ENCODE results near the gene GALNT12.

The GALNT12 gene

GRCh38 chr9:98784831-98785806 is 22.4 kb upstream of the GALNT12 start:
- no peaks in the 10 kb centered on the region for H3K4me1 ChIP-seq (ENCODE audit: control insufficient read depth, insufficient read depth, low read length)
- H3K27me3 ChIP-seq (ENCODE audit: control insufficient read depth, insufficient read depth, low read length): no peaks in the 10 kb centered on the region
- H3K36me3 ChIP-seq (ENCODE audit: control insufficient read depth, insufficient read depth, low read length): peaks cover 68% of the 10 kb centered on the region
- no peaks in the 10 kb centered on the region for H3K9me3 ChIP-seq (ENCODE audit: control insufficient read depth, insufficient read depth, low read length)
- H3K9ac ChIP-seq (ENCODE audit: low read depth, low read length): no peak overlapping the region
- H3K27ac ChIP-seq (ENCODE audit: low read depth, low read length): no peak overlapping the region
- no peak overlapping the region for H3K4me3 ChIP-seq (ENCODE audit: low read depth, low read length)

- Histone ChIP-seq H3K9me3 (ENCODE audit: control insufficient read depth, insufficient read depth, low read length) (no peaks in the 10 kb centered on the region), H3K27me3 (ENCODE audit: control insufficient read depth, insufficient read depth, low read length) (no peaks in the 10 kb centered on the region), H3K4me3 (ENCODE audit: low read depth, low read length) (no peak overlapping the region), H3K9ac (ENCODE audit: low read depth, low read length) (no peak overlapping the region), H3K27ac (ENCODE audit: low read depth, low read length) (no peak overlapping the region), H3K4me1 (ENCODE audit: control insufficient read depth, insufficient read depth, low read length) (peaks cover 10% of the 10 kb centered on the region), H3K36me3 (ENCODE audit: control insufficient read depth, insufficient read depth, low read length) (peaks cover 58% of the 10 kb centered on the region)
Observed at GRCh38 chr9:98786750-98787510, 20.5 kb upstream of the GALNT12 start.

GRCh38 chr9:98787766-98788335 is 19.6 kb upstream of the GALNT12 start:
- no peak overlapping the region for H3K9ac ChIP-seq (ENCODE audit: low read depth, low read length)
- H3K9me3 ChIP-seq (ENCODE audit: control insufficient read depth, insufficient read depth, low read length): no peaks in the 10 kb centered on the region
- no peaks in the 10 kb centered on the region for H3K27me3 ChIP-seq (ENCODE audit: control insufficient read depth, insufficient read depth, low read length)
- H3K4me3 ChIP-seq (ENCODE audit: low read depth, low read length): no peak overlapping the region
- H3K36me3 ChIP-seq (ENCODE audit: control insufficient read depth, insufficient read depth, low read length): peaks cover 49% of the 10 kb centered on the region
- peaks cover 12% of the 10 kb centered on the region for H3K4me1 ChIP-seq (ENCODE audit: control insufficient read depth, insufficient read depth, low read length)
- no peak overlapping the region for H3K27ac ChIP-seq (ENCODE audit: low read depth, low read length)

- Histone ChIP-seq H3K4me1 (ENCODE audit: control insufficient read depth, insufficient read depth, low read length) (peaks cover 12% of the 10 kb centered on the region), H3K4me3 (ENCODE audit: low read depth, low read length) (no peak overlapping the region), H3K9ac (ENCODE audit: low read depth, low read length) (no peak overlapping the region), H3K27me3 (ENCODE audit: control insufficient read depth, insufficient read depth, low read length) (no peaks in the 10 kb centered on the region), H3K36me3 (ENCODE audit: control insufficient read depth, insufficient read depth, low read length) (peaks cover 35% of the 10 kb centered on the region), H3K9me3 (ENCODE audit: control insufficient read depth, insufficient read depth, low read length) (no peaks in the 10 kb centered on the region), H3K27ac (ENCODE audit: low read depth, low read length) (no peak overlapping the region)
Observed at GRCh38 chr9:98789483-98790133, 17.9 kb upstream of the GALNT12 start.

GRCh38 chr9:98790134-98790841 is 17.2 kb upstream of the GALNT12 start:
- Histone ChIP-seq H3K4me3 (ENCODE audit: low read depth, low read length) (no peak overlapping the region), H3K36me3 (ENCODE audit: control insufficient read depth, insufficient read depth, low read length) (peaks cover 34% of the 10 kb centered on the region), H3K27me3 (ENCODE audit: control insufficient read depth, insufficient read depth, low read length) (no peaks in the 10 kb centered on the region), H3K9me3 (ENCODE audit: control insufficient read depth, insufficient read depth, low read length) (no peaks in the 10 kb centered on the region), H3K27ac (ENCODE audit: low read depth, low read length) (no peak overlapping the region), H3K9ac (ENCODE audit: low read depth, low read length) (no peak overlapping the region), H3K4me1 (ENCODE audit: control insufficient read depth, insufficient read depth, low read length) (peaks cover 15% of the 10 kb centered on the region)

GRCh38 chr9:98790842-98791607 is 16.4 kb upstream of the GALNT12 start:
- Histone ChIP-seq H3K9ac (ENCODE audit: low read depth, low read length) (no peak overlapping the region), H3K36me3 (ENCODE audit: control insufficient read depth, insufficient read depth, low read length) (peaks cover 31% of the 10 kb centered on the region), H3K27ac (ENCODE audit: low read depth, low read length) (peak overlapping the region; percentile 83), H3K9me3 (ENCODE audit: control insufficient read depth, insufficient read depth, low read length) (no peaks in the 10 kb centered on the region), H3K4me1 (ENCODE audit: control insufficient read depth, insufficient read depth, low read length) (peaks cover 15% of the 10 kb centered on the region), H3K4me3 (ENCODE audit: low read depth, low read length) (no peak overlapping the region), H3K27me3 (ENCODE audit: control insufficient read depth, insufficient read depth, low read length) (no peaks in the 10 kb centered on the region)

GRCh38 chr9:98791608-98792490 is 15.6 kb upstream of the GALNT12 start:
- no peak overlapping the region for H3K9ac ChIP-seq (ENCODE audit: low read depth, low read length)
- H3K4me3 ChIP-seq (ENCODE audit: low read depth, low read length): no peak overlapping the region
- no peaks in the 10 kb centered on the region for H3K27me3 ChIP-seq (ENCODE audit: control insufficient read depth, insufficient read depth, low read length)
- peak overlapping the region; percentile 83 for H3K27ac ChIP-seq (ENCODE audit: low read depth, low read length)
- peaks cover 31% of the 10 kb centered on the region for H3K36me3 ChIP-seq (ENCODE audit: control insufficient read depth, insufficient read depth, low read length)
- no peaks in the 10 kb centered on the region for H3K9me3 ChIP-seq (ENCODE audit: control insufficient read depth, insufficient read depth, low read length)
- peaks cover 19% of the 10 kb centered on the region for H3K4me1 ChIP-seq (ENCODE audit: control insufficient read depth, insufficient read depth, low read length)

- no peak overlapping the region for H3K4me3 ChIP-seq (ENCODE audit: low read depth, low read length)
- no peaks in the 10 kb centered on the region for H3K9me3 ChIP-seq (ENCODE audit: control insufficient read depth, insufficient read depth, low read length)
- no peak overlapping the region for H3K27ac ChIP-seq (ENCODE audit: low read depth, low read length)
- peaks cover 25% of the 10 kb centered on the region for H3K36me3 ChIP-seq (ENCODE audit: control insufficient read depth, insufficient read depth, low read length)
- H3K9ac ChIP-seq (ENCODE audit: low read depth, low read length): no peak overlapping the region
- H3K27me3 ChIP-seq (ENCODE audit: control insufficient read depth, insufficient read depth, low read length): peaks cover 4% of the 10 kb centered on the region; the same call in 1 of the 2 replicates
- peaks cover 20% of the 10 kb centered on the region for H3K4me1 ChIP-seq (ENCODE audit: control insufficient read depth, insufficient read depth, low read length)
Observed at GRCh38 chr9:98793031-98793430, 14.4 kb upstream of the GALNT12 start.

GRCh38 chr9:98794802-98795201 is 12.7 kb upstream of the GALNT12 start:
- no peak overlapping the region for H3K9ac ChIP-seq (ENCODE audit: low read depth, low read length)
- peaks cover 4% of the 10 kb centered on the region; the same call in 1 of the 2 replicates for H3K27me3 ChIP-seq (ENCODE audit: control insufficient read depth, insufficient read depth, low read length)
- H3K9me3 ChIP-seq (ENCODE audit: control insufficient read depth, insufficient read depth, low read length): 0 out of 2 replicates have a peak, but pooled peaks cover 4% of the 10 kb centered on the region
- H3K4me1 ChIP-seq (ENCODE audit: control insufficient read depth, insufficient read depth, low read length): peaks cover 27% of the 10 kb centered on the region
- H3K27ac ChIP-seq (ENCODE audit: low read depth, low read length): no peak overlapping the region
- H3K4me3 ChIP-seq (ENCODE audit: low read depth, low read length): peak overlapping the region; percentile 78
- H3K36me3 ChIP-seq (ENCODE audit: control insufficient read depth, insufficient read depth, low read length): peaks cover 7% of the 10 kb centered on the region

All from HUES48 (cell line).